Fibroblast of lung (primary cell): ENCODE results near the gene SNORC. TPM values are rescaled to one million over a fixed set of nuclear protein-coding genes. Genes with fewer than 3 reads are reported as not detected.

Experiments
- DNase-seq, 2 donors: peaks; one replicate each; pipeline versions ENCODE4 v3.0.0 to v3.0.0-alpha.2; 2010; ENCODE audit warnings: low read depth in 2 of 2
- H2AFZ ChIP-seq: 2 replicates; pipeline ENCODE4 v1.5.1; 2012; ENCODE audit warnings: low read length, control low read depth, inconsistent platforms
- H3K27ac ChIP-seq: 2 replicates; pipeline ENCODE4 v1.5.1; 2011; ENCODE audit warnings: low read length, control low read depth; ENCODE audit not compliant: insufficient read depth
- H3K27me3 ChIP-seq: 2 replicates; pipeline ENCODE4 v1.5.1; 2011; ENCODE audit warnings: mild to moderate bottlenecking, low read length; ENCODE audit not compliant: control insufficient read depth, insufficient read depth
- H3K36me3 ChIP-seq: 2 replicates; pipeline ENCODE4 v1.5.1; 2011; ENCODE audit warnings: low read length; ENCODE audit not compliant: control insufficient read depth, insufficient read depth
- H3K4me1 ChIP-seq: 2 replicates; pipeline ENCODE4 v1.5.1; 2011; ENCODE audit warnings: low read length; ENCODE audit not compliant: control insufficient read depth, insufficient read depth; ENCODE audit errors: extremely low read depth
- H3K4me2 ChIP-seq: 2 replicates; pipeline ENCODE4 v1.5.1; 2011; ENCODE audit warnings: low read length, control low read depth; ENCODE audit not compliant: insufficient read depth; ENCODE audit errors: extremely low read depth
- H3K4me3 ChIP-seq, 4 experiments: fragments of 200-600 bp in 1 of 4; sonication (generic) in 1 of 4; replicated peaks in 1 of 4; 2 replicates each; pipeline ENCODE4 v1.5.1; 2011 to 2016; ENCODE audit warnings: low read length in 4 of 4, low read depth in 3 of 4, mild to moderate bottlenecking in 3 of 4, control low read depth in 2 of 4, inconsistent platforms in 1 of 4, mixed read lengths in 1 of 4; ENCODE audit not compliant: insufficient read depth in 1 of 4; ENCODE audit errors: control extremely low read depth in 1 of 4
- H3K79me2 ChIP-seq: 2 replicates; pipeline ENCODE4 v1.5.1; 2012; ENCODE audit warnings: mild to moderate bottlenecking, low read length, inconsistent platforms; ENCODE audit not compliant: control insufficient read depth, insufficient read depth
- H3K9ac ChIP-seq: 2 replicates; pipeline ENCODE4 v1.5.1; 2011; ENCODE audit warnings: mild to moderate bottlenecking, low read length, control low read depth; ENCODE audit not compliant: insufficient read depth
- H3K9me3 ChIP-seq: 2 replicates; pipeline ENCODE4 v1.5.1; 2012; ENCODE audit warnings: low read depth, low read length; ENCODE audit not compliant: control insufficient read depth, insufficient read depth
- H4K20me1 ChIP-seq: 2 replicates; pipeline ENCODE4 v1.5.1; 2011; ENCODE audit warnings: low read length; ENCODE audit not compliant: control insufficient read depth, insufficient read depth; ENCODE audit errors: extremely low read depth
- EZH2 ChIP-seq: IDR thresholded peaks from 2 replicates; pipeline ENCODE4 v1.5.1; 2012; ENCODE audit warnings: low read length, control low read depth, mild to moderate bottlenecking; ENCODE audit errors: missing control alignments
- polyA plus RNA-seq, 2 donors: library from polyadenylated mRNA; depleted of rRNA in 1 of 2; stranded (reverse) in 1 of 2; unstranded in 1 of 2; fragments of >200 nt; gene quantifications; 2 replicates each; pipeline ENCODE4 v1.2.1, GENCODE V29; 2011 to 2012; ENCODE audit warnings: missing spikeins in 1 of 2
- total RNA-seq: library from RNA; depleted of rRNA; stranded (reverse); fragments of >200 nt; gene quantifications from 2 replicates; pipeline ENCODE4 v1.2.1, GENCODE V29; 2014
- TF ChIP-seq, protein P1 (sequence below), 2 donors: IDR thresholded peaks in 1 of 2; conservative IDR thresholded peaks in 1 of 2; 1 replicate in 1 of 2; 2 replicates in 1 of 2; pipeline ENCODE4 v1.5.1; 2011 to 2012; ENCODE audit warnings: low read length in 2 of 2, control low read depth in 1 of 2, inconsistent platforms in 1 of 2, low read depth in 1 of 2, mild to moderate bottlenecking in 1 of 2

Gene SNORC
- total and polyA plus RNA-seq, 2 donors (not counting 1 experiment from before 2014, with no cell fraction given), result 0.14 to 0.83 TPM

DNA sequence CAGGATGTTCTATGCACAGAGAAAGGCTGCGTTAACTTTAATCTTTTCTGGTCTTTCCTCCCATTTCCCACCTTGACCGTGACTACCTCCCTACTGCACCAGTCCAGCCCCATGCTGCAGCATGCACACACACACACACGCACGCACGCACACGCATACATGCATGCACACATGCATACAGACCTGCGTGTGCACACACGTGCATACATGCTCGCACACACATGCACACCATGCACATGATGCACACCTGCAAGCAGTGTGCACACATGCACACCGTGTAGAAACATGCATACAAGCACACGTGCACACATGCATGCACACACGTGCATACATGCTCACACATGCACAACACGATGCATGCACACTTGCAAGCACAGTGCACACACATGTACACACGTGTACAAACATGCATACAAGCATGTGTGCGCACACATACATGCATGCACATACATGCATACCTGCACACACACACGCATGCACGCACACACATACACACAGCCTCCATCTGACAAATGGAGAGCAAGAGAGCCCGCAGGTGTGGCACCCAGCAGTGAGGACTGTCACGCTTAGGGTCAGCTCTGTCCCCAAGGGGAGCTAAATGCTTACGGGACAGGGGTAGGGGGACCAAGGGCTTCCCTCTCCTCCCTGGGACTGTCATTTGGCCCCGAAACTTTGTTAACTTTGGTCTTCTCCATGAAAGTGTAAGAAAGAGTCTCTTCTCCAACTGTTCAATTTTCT is 18.2 kb downstream of the SNORC start:
- Histone ChIP-seq H3K4me2 (no peak overlapping the region), H3K36me3 (no peaks in the 10 kb centered on the region), H4K20me1 (no peaks in the 10 kb centered on the region), H3K4me3 (no peak overlapping the region), H3K4me1 (no peaks in the 10 kb centered on the region), H3K27me3 (no peaks in the 10 kb centered on the region), H3K9me3 (no peaks in the 10 kb centered on the region), H3K9ac (no peak overlapping the region), H2AFZ (no peak overlapping the region), H3K79me2 (no peaks in the 10 kb centered on the region), H3K27ac (no peak overlapping the region)
- no peak for DNase-seq
- TF ChIP-seq, protein P1, sequence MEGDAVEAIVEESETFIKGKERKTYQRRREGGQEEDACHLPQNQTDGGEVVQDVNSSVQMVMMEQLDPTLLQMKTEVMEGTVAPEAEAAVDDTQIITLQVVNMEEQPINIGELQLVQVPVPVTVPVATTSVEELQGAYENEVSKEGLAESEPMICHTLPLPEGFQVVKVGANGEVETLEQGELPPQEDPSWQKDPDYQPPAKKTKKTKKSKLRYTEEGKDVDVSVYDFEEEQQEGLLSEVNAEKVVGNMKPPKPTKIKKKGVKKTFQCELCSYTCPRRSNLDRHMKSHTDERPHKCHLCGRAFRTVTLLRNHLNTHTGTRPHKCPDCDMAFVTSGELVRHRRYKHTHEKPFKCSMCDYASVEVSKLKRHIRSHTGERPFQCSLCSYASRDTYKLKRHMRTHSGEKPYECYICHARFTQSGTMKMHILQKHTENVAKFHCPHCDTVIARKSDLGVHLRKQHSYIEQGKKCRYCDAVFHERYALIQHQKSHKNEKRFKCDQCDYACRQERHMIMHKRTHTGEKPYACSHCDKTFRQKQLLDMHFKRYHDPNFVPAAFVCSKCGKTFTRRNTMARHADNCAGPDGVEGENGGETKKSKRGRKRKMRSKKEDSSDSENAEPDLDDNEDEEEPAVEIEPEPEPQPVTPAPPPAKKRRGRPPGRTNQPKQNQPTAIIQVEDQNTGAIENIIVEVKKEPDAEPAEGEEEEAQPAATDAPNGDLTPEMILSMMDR (conservative IDR thresholded peaks at IDR 0.05 in 1 of 2, IDR thresholded peaks at IDR 0.05 in 1 of 2; ENCODE audit: low read depth in 1 of 2, low read length in 2 of 2), result no peak
- no peak for TF ChIP-seq EZH2

GRCh38 chr2:232888839-232889529 is 18.9 kb downstream of the SNORC start:
- DNase-seq, result no peak
- Histone ChIP-seq H4K20me1 (no peaks in the 10 kb centered on the region), H3K4me1 (no peaks in the 10 kb centered on the region), H3K4me2 (no peak overlapping the region), H3K27ac (no peak overlapping the region), H3K9me3 (no peaks in the 10 kb centered on the region), H3K9ac (no peak overlapping the region), H3K27me3 (no peaks in the 10 kb centered on the region), H3K36me3 (no peaks in the 10 kb centered on the region), H3K79me2 (no peaks in the 10 kb centered on the region), H2AFZ (no peak overlapping the region), H3K4me3 (no peak overlapping the region)
- TF ChIP-seq, protein P1 (conservative IDR thresholded peaks at IDR 0.05 in 1 of 2, IDR thresholded peaks at IDR 0.05 in 1 of 2; ENCODE audit: low read depth in 1 of 2, low read length in 2 of 2), result no peak
- TF ChIP-seq EZH2, result no peak

DNA sequence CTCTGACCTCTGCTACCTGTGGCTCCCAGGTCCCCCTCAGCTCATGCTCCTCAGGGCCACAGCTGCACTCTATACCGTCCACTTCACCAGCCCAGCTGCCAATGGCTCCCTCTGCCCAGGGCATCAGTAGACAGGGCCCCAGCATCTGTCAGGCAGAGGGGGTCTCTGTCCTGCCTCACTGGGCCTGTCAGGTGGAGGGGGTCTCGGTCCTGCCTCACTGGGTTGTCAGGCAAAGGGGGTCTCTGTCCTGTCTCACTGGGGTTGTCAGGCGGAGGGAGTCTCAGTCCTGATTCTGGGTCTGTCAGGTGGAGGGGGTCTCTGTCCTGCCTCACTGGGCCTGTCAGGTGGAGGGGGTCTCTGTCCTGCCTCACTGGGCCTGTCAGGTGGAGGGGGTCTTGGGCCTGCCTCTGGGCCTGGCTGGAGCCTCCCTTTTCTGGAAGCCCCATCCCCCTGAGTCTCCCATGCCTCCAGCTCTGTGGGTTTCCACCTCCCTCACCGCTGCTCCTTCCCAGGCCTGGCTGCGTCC is 19.9 kb downstream of the SNORC start:
- DNase-seq, result no peak

More for the DNA sequence above, 19.9 kb downstream of the SNORC start:
- Histone ChIP-seq H3K4me2 (no peak overlapping the region), H4K20me1 (no peaks in the 10 kb centered on the region), H3K4me3 (no peak overlapping the region), H3K4me1 (no peaks in the 10 kb centered on the region), H3K9me3 (no peaks in the 10 kb centered on the region), H2AFZ (no peak overlapping the region), H3K36me3 (no peaks in the 10 kb centered on the region), H3K27me3 (no peaks in the 10 kb centered on the region), H3K79me2 (no peaks in the 10 kb centered on the region), H3K27ac (no peak overlapping the region), H3K9ac (no peak overlapping the region)
- TF ChIP-seq, protein P1 (conservative IDR thresholded peaks at IDR 0.05 in 1 of 2, IDR thresholded peaks at IDR 0.05 in 1 of 2; ENCODE audit: low read depth in 1 of 2, low read length in 2 of 2), result no peak
- TF ChIP-seq EZH2, result no peak
